ENCODE results near the gene LIN28A.

- TF ChIP-seq CTCF (IDR thresholded peaks at IDR 0.05) (no peak), POLR2A (IDR thresholded peaks at IDR 0.05) (no peak)
Measured at GRCh38 chr1:26475989-26476388, 65.4 kb downstream of the LIN28A start.

Measured in right lobe of liver (tissue), 4 donors.